Subcutaneous adipose tissue (tissue), 4 donors: ENCODE measurements around the gene CERS5. TPM values are rescaled to one million over a fixed set of nuclear protein-coding genes. Genes with fewer than 3 reads are reported as not detected.

ENCODE experiments used
- total RNA-seq, 4 donors: library from RNA; depleted of rRNA; stranded (reverse); fragments of >200 nt; gene quantifications; one replicate each; pipeline ENCODE4 v1.1.0, GENCODE V29; 2016
- TF ChIP-seq, protein P1 (sequence below): fragments of 450-650 bp; IDR thresholded peaks from one replicate; pipeline ENCODE4 v1.5.1; 2016; ENCODE audit warnings: low read depth, mild to moderate bottlenecking, control low read depth, antibody characterized with exemption, moderate library complexity

CERS5 gene
- total RNA-seq, 4 donors from 2014 or later = 20.9 to 33.7 (median 27.0) TPM

GRCh38 chr12:50205648-50206047 is 38.5 kb upstream of the CERS5 start:
- TF ChIP-seq, protein P1, sequence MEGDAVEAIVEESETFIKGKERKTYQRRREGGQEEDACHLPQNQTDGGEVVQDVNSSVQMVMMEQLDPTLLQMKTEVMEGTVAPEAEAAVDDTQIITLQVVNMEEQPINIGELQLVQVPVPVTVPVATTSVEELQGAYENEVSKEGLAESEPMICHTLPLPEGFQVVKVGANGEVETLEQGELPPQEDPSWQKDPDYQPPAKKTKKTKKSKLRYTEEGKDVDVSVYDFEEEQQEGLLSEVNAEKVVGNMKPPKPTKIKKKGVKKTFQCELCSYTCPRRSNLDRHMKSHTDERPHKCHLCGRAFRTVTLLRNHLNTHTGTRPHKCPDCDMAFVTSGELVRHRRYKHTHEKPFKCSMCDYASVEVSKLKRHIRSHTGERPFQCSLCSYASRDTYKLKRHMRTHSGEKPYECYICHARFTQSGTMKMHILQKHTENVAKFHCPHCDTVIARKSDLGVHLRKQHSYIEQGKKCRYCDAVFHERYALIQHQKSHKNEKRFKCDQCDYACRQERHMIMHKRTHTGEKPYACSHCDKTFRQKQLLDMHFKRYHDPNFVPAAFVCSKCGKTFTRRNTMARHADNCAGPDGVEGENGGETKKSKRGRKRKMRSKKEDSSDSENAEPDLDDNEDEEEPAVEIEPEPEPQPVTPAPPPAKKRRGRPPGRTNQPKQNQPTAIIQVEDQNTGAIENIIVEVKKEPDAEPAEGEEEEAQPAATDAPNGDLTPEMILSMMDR = no peak

GRCh38 chr12:50203691-50204090 is 36.5 kb upstream of the CERS5 start:
- TF ChIP-seq, protein P1 = no peak

DNA sequence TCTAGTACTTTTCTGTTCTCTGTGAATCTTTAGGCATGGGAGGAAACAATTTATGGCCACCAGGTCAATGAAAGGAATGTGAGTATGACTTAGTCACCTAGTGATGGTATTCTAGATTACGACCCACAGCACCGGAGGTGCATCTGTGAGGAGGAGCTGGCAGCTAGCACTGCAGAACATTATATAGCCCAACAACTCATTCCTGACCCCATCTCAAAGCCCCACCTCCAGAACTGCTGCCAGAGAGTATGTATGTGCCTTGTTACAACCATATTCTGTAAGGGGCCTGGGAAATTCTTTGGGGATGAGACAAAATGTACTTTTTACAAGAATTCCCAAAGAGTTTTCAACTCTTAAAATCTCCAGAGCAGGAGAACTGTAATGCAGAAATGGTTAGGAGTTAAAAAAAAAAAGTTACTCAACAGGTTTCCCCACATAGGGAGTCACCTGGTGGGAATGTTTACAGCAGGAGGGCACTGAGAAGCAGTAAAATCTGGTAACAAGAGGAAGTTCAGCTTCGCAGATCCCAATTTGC is 34.9 kb upstream of the CERS5 start:
- TF ChIP-seq, protein P1 = no peak

GRCh38 chr12:50200552-50201273 is 33.5 kb upstream of the CERS5 start:
- TF ChIP-seq, protein P1 = no peak

DNA sequence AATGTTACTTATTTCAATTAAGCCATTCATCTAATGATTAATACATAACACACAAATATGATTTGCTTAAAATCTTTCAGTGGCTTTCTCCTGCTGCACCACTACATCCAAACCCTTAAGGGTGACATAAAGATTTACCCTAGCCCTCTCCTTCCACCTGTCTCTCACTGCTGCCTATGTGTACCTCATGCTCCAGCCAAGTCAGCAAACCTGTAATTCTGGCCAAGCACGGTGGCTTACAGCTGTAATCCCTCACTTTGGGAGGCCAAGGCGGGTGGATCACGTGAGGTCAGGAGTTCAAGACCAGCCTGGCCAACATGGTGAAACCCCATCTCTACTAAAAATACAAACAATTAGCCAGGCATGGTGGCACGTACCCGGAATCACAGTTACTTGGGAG is 31.7 kb upstream of the CERS5 start:
- TF ChIP-seq, protein P1 = no peak

- TF ChIP-seq, protein P1 = no peak
These were observed 30.1 kb upstream of the CERS5 start for GRCh38 chr12:50197297-50197727.

DNA sequence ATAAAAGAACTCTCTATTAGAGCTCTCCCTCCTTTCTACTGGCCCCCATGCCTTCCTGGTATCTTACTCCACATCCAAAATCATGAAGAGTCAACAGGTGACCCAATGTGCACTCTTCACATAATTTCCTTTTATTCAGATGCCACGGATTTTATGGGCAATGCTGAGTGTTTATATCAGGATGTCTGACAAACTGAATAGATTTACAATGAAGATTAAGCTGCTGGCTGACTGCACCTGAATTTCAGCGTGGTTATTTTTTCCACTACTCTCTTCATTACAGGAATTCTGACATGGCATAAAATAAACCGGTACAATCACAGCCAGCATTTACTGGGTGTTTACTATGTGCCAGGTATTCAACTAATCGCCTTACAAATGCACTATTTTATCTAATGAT is 29.4 kb upstream of the CERS5 start:
- TF ChIP-seq, protein P1 = no peak
